ENCODE measurements around the gene GPSM1. TPM values are rescaled to one million over a fixed set of nuclear protein-coding genes. Genes with fewer than 3 reads are reported as not detected.

The GPSM1 gene
- total RNA-seq, 1 donor from 2014 or later = 140 TPM

GRCh38 chr9:136352682-136353081, 25.3 kb downstream of the GPSM1 start:
- Mint-ChIP-seq H3K36me3 (ENCODE audit: unreplicated experiment) (no peaks in the 10 kb centered on the region), H3K27me3 (ENCODE audit: unreplicated experiment) (peaks cover 6% of the 10 kb centered on the region), H3K27ac (ENCODE audit: unreplicated experiment) (no peak overlapping the region), H3K4me1 (ENCODE audit: low read depth, unreplicated experiment) (no peaks in the 10 kb centered on the region), H3K4me3 (ENCODE audit: unreplicated experiment) (no peak overlapping the region), H3K9me3 (ENCODE audit: unreplicated experiment) (peaks cover 7% of the 10 kb centered on the region)
- no peak for DNase-seq
- no peak for TF ChIP-seq CTCF (IDR thresholded peaks at IDR 0.05; ENCODE audit: partially characterized antibody, unreplicated experiment)

GRCh38 chr9:136353088-136353487, 25.7 kb downstream of the GPSM1 start:
- DNase-seq = no peak
- no peaks in the 10 kb centered on the region for H3K36me3 Mint-ChIP-seq (ENCODE audit: unreplicated experiment)
- H3K4me3 Mint-ChIP-seq (ENCODE audit: unreplicated experiment) = no peak overlapping the region
- H3K27ac Mint-ChIP-seq (ENCODE audit: unreplicated experiment) = no peak overlapping the region
- H3K27me3 Mint-ChIP-seq (ENCODE audit: unreplicated experiment) = peaks cover 5% of the 10 kb centered on the region
- peaks cover 7% of the 10 kb centered on the region for H3K9me3 Mint-ChIP-seq (ENCODE audit: unreplicated experiment)
- no peak for TF ChIP-seq CTCF (IDR thresholded peaks at IDR 0.05; ENCODE audit: partially characterized antibody, unreplicated experiment)
- no peaks in the 10 kb centered on the region for H3K4me1 Mint-ChIP-seq (ENCODE audit: low read depth, unreplicated experiment)

DNA sequence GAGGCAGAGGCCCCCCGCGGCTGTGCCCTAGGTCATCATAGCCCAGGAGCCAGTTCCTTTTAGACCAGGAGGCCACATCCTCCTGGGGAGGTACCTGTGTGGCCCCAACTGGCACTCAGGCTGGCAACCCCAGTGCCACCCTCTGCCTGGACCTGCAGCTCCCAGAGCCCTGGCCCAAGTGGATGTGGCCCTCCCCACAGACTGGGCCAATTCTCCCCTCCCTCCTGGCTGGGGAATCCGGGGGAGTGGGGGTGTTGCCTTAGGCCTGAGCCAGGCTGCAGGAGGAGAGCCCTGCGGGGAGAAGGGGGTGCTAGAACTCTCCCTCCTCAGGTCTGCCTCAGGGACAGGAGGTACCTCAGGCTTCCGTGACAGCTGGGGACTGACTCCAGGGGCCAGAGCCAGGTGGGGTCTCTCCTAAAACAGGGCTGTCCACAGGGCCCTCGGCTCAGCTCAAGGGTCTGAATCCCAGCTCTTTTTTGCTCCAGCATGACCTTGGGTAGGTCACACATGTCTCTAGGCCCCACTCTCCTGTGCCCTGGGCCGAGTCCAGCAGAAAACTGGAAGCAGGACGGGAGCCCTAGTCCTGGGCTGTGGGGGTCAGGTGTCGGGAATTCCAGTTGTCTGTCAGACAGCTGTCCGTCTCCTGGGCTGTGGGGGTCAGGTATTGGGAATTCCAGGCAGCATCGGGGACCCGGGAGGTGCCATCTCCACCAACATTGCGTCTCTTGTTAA, 26.6 kb downstream of the GPSM1 start:
- Mint-ChIP-seq H3K27me3 (ENCODE audit: unreplicated experiment) (peaks cover 5% of the 10 kb centered on the region), H3K27ac (ENCODE audit: unreplicated experiment) (no peak overlapping the region), H3K36me3 (ENCODE audit: unreplicated experiment) (no peaks in the 10 kb centered on the region), H3K9me3 (ENCODE audit: unreplicated experiment) (peaks cover 7% of the 10 kb centered on the region), H3K4me1 (ENCODE audit: low read depth, unreplicated experiment) (no peaks in the 10 kb centered on the region), H3K4me3 (ENCODE audit: unreplicated experiment) (no peak overlapping the region)
- no peak for TF ChIP-seq CTCF (IDR thresholded peaks at IDR 0.05; ENCODE audit: partially characterized antibody, unreplicated experiment)
- DNase-seq = no peak

DNA sequence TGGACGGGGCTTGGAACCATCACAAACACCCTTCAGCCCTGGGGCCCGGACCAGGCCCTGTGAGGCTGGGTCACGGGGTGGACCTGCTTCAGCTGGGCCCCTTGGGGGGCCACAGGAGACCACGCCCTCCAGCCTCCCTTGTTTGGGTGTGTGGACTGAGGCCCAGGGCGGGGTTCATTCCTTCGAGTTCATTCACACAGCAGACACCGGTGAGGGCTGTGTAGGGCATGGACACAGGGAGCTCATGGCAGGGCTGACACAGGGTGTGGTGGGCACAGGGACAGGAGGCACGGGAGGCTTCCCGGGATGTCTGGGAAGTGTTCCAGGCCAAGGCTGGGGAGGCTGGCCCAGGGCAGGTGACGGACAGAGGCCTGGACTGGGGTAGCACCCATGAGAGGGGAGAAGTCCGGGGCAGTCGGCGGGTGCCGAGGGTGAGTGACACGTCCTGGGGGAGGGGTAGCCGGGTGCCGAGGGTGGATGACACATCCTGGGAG, 27.3 kb downstream of the GPSM1 start:
- Mint-ChIP-seq H3K9me3 (ENCODE audit: unreplicated experiment) (peaks cover 9% of the 10 kb centered on the region), H3K27ac (ENCODE audit: unreplicated experiment) (no peak overlapping the region)

More for the DNA sequence above, 27.3 kb downstream of the GPSM1 start:
- H3K36me3 Mint-ChIP-seq (ENCODE audit: unreplicated experiment) = no peaks in the 10 kb centered on the region
- H3K27me3 Mint-ChIP-seq (ENCODE audit: unreplicated experiment) = peaks cover 2% of the 10 kb centered on the region
- no peak for DNase-seq
- no peak for TF ChIP-seq CTCF (IDR thresholded peaks at IDR 0.05; ENCODE audit: partially characterized antibody, unreplicated experiment)
- H3K4me1 Mint-ChIP-seq (ENCODE audit: low read depth, unreplicated experiment) = peaks cover 2% of the 10 kb centered on the region
- no peak overlapping the region for H3K4me3 Mint-ChIP-seq (ENCODE audit: unreplicated experiment)
